GM19025 (cell line): ENCODE results near the gene SAP30BP.

Source experiments
- ATAC-seq: cut with Tn5 transposase; IDR thresholded peaks from one replicate; pipeline ENCODE4 v1.9.1; 2021; ENCODE audit warnings: mild to moderate bottlenecking, low read depth, moderate library complexity; ENCODE audit not compliant: unreplicated experiment

SAP30BP gene

GRCh38 chr17:75704963-75705875 is 38.1 kb downstream of the SAP30BP start:
- ATAC-seq: no peak

- no peak for ATAC-seq
Measured at GRCh38 chr17:75706042-75706728, 39.0 kb downstream of the SAP30BP start.

- no peak for ATAC-seq
Measured at GRCh38 chr17:75707079-75707571, 40.0 kb downstream of the SAP30BP start.

- no peak for ATAC-seq
Measured at GRCh38 chr17:75712446-75712845, 45.3 kb downstream of the SAP30BP start.

- no peak for ATAC-seq
Measured at GRCh38 chr17:75719732-75720131, 52.6 kb downstream of the SAP30BP start.

- no peak for ATAC-seq
Measured at GRCh38 chr17:75720656-75721462, 53.7 kb downstream of the SAP30BP start, which contains the start of gene ITGB4. TSS of gene ITGB4 (plus strand) at chr17:75721459. CDS start at chr17:75724704, 3,245 bp downstream.

GRCh38 chr17:75721463-75722011 is 54.4 kb downstream of the SAP30BP start:
- ATAC-seq: no peak

GRCh38 chr17:75722076-75722475 is 54.9 kb downstream of the SAP30BP start:
- ATAC-seq: no peak

GRCh38 chr17:75722542-75723095 is 55.5 kb downstream of the SAP30BP start:
- ATAC-seq: no peak

GRCh38 chr17:75723171-75723930 is 56.2 kb downstream of the SAP30BP start:
- ATAC-seq: no peak

GRCh38 chr17:75724016-75725003 is 57.2 kb downstream of the SAP30BP start:
- no peak for ATAC-seq

GRCh38 chr17:75725504-75725903 is 58.4 kb downstream of the SAP30BP start:
- no peak for ATAC-seq

- ATAC-seq: no peak
Measured at GRCh38 chr17:75727391-75727790, 60.3 kb downstream of the SAP30BP start.

- no peak for ATAC-seq
Measured at GRCh38 chr17:75729351-75729750, 62.2 kb downstream of the SAP30BP start.

- no peak for ATAC-seq
Measured at GRCh38 chr17:75730065-75730464, 62.9 kb downstream of the SAP30BP start.

- ATAC-seq: no peak
Measured at GRCh38 chr17:75731086-75731715, 64.1 kb downstream of the SAP30BP start.

GRCh38 chr17:75731716-75732498 is 64.8 kb downstream of the SAP30BP start:
- ATAC-seq: no peak
